ENCODE measurements around the gene TMX3. TPM values are rescaled to one million over a fixed set of nuclear protein-coding genes. Genes with fewer than 3 reads are reported as not detected.

The TMX3 gene
- total RNA-seq, 6 experiments from 2014 or later = 10.1 to 21.6 (median 19.6) TPM

- 57% methylated on average over 2 of the region's 2 CpGs for WGBS (ENCODE audit: insufficient coverage, low coverage, low lambda C conversion rate, missing lambda C conversion rate)
- intact Hi-C loops (cut with DNase I) = no loop called here
- peak in 1 of 4 donors; percentile 19 for ATAC-seq
Observed at GRCh38 chr18:68676913-68677312, 38.0 kb downstream of the TMX3 start.

GRCh38 chr18:68667121-68667520 is 47.8 kb downstream of the TMX3 start:
- no peak for TF ChIP-seq POLR2A (IDR thresholded peaks at IDR 0.05)
- TF ChIP-seq, protein P1, sequence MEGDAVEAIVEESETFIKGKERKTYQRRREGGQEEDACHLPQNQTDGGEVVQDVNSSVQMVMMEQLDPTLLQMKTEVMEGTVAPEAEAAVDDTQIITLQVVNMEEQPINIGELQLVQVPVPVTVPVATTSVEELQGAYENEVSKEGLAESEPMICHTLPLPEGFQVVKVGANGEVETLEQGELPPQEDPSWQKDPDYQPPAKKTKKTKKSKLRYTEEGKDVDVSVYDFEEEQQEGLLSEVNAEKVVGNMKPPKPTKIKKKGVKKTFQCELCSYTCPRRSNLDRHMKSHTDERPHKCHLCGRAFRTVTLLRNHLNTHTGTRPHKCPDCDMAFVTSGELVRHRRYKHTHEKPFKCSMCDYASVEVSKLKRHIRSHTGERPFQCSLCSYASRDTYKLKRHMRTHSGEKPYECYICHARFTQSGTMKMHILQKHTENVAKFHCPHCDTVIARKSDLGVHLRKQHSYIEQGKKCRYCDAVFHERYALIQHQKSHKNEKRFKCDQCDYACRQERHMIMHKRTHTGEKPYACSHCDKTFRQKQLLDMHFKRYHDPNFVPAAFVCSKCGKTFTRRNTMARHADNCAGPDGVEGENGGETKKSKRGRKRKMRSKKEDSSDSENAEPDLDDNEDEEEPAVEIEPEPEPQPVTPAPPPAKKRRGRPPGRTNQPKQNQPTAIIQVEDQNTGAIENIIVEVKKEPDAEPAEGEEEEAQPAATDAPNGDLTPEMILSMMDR (IDR thresholded peaks at IDR 0.05) = no peak
- DNase-seq (no peak), ATAC-seq (no peak)
- no peaks in the 10 kb centered on the region for H3K36me3 ChIP-seq
- H3K27ac ChIP-seq = no peak overlapping the region
- H3K4me3 ChIP-seq = no peak overlapping the region
- H3K4me1 ChIP-seq = no peaks in the 10 kb centered on the region
- WGBS (ENCODE audit: insufficient coverage, low coverage, low lambda C conversion rate, missing lambda C conversion rate) = 64% methylated on average over 5 of the region's 5 CpGs
- intact Hi-C loops (cut with DNase I) = loop anchor here in 1 of 2 donors (10.0 kb wide), 1 partner anchor 1452 kb away; no protein-coding TSS in a partner anchor
- no peaks in the 10 kb centered on the region for H3K27me3 ChIP-seq
- no peaks in the 10 kb centered on the region for H3K9me3 ChIP-seq

More at GRCh38 chr18:68676913-68677312, 38.0 kb downstream of the TMX3 start:
- TF ChIP-seq, protein P1 (IDR thresholded peaks at IDR 0.05) = no peak
- TF ChIP-seq POLR2A (IDR thresholded peaks at IDR 0.05) = no peak
- no peak for DNase-seq
- Histone ChIP-seq H3K27me3 (no peaks in the 10 kb centered on the region), H3K4me3 (no peak overlapping the region), H3K9me3 (no peaks in the 10 kb centered on the region), H3K4me1 (peaks cover 0 to 7% (median 0%) of the 10 kb centered on the region in 4 donors), H3K36me3 (peaks cover 0 to 17% (median 5%) of the 10 kb centered on the region in 4 donors), H3K27ac (no peak overlapping the region)

DNA sequence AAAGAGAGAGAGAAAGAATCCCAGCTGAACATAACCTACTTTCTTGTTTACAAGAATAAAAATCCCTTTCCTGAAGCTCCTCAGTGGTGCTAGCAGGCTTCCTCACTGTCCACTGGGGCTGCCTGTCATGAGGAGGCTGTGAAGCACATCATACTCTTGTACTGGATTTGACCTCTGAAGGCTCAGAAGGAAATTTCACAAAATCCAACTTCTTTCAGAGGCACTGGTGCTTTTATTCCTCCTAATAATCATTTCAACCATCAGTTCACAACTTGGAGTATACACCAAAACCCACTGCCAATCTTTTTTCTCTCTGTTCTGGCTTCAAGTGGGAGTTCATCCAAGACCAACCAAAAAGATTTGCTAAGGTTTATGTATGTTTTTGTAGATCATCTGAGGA is 48.5 kb downstream of the TMX3 start:
- ATAC-seq = no peak
- Histone ChIP-seq H3K27me3 (no peaks in the 10 kb centered on the region), H3K4me3 (no peak overlapping the region), H3K9me3 (no peaks in the 10 kb centered on the region), H3K27ac (no peak overlapping the region), H3K36me3 (no peaks in the 10 kb centered on the region), H3K4me1 (no peaks in the 10 kb centered on the region)
- DNase-seq = no peak
- TF ChIP-seq POLR2A (IDR thresholded peaks at IDR 0.05) = no peak
- TF ChIP-seq, protein P1 (IDR thresholded peaks at IDR 0.05) = no peak
- intact Hi-C loops (cut with DNase I) = loop anchor here in 1 of 2 donors (10.0 kb wide), 1 partner anchor 1452 kb away; no protein-coding TSS in a partner anchor

DNA sequence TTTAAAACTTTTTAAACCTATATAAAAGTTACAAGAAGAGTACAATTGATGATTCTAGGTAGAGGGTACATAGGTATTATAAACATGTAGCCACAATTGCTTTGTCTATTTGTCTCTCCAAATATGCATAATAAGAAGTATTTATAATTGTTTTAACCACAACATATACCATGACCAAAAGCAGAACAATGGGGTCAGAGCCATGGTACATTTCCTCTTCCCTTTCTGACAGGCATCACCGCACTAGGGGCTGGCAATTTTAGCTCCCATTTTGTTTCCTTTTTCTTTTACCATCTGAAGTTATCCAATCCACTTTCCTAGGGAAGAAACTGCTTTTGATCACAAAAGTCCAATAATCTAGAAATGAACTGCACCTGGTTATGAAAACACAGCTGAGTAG is 49.3 kb downstream of the TMX3 start:
- DNase-seq = no peak
- H3K4me3 ChIP-seq = no peak overlapping the region
- intact Hi-C loops (cut with DNase I) = loop anchor here in 1 of 2 donors (10.0 kb wide), 1 partner anchor 1451 kb away; no protein-coding TSS in a partner anchor
- H3K9me3 ChIP-seq = no peaks in the 10 kb centered on the region
- H3K27me3 ChIP-seq = no peaks in the 10 kb centered on the region
- no peaks in the 10 kb centered on the region for H3K36me3 ChIP-seq
- no peak for TF ChIP-seq POLR2A (IDR thresholded peaks at IDR 0.05)
- TF ChIP-seq, protein P1 (IDR thresholded peaks at IDR 0.05) = no peak
- no peak for ATAC-seq
- H3K4me1 ChIP-seq = no peaks in the 10 kb centered on the region
- no peak overlapping the region for H3K27ac ChIP-seq
- 64% methylated on average over 1 of the region's 1 CpG for WGBS (ENCODE audit: insufficient coverage, low coverage, low lambda C conversion rate, missing lambda C conversion rate)

GRCh38 chr18:68662754-68663153 is 52.2 kb downstream of the TMX3 start:
- Histone ChIP-seq H3K27ac (no peak overlapping the region), H3K36me3 (no peaks in the 10 kb centered on the region), H3K9me3 (no peaks in the 10 kb centered on the region), H3K4me1 (no peaks in the 10 kb centered on the region), H3K27me3 (no peaks in the 10 kb centered on the region), H3K4me3 (no peak overlapping the region)
- intact Hi-C loops (cut with DNase I) = loop anchor here in 1 of 2 donors (10.0 kb wide), 1 partner anchor 1448 kb away; no protein-coding TSS in a partner anchor
- DNase-seq (no peak), ATAC-seq (no peak)
- TF ChIP-seq, protein P1 (IDR thresholded peaks at IDR 0.05) = peak in 1 of 4 donors; percentile 4
- TF ChIP-seq POLR2A (IDR thresholded peaks at IDR 0.05) = no peak
- WGBS (ENCODE audit: insufficient coverage, low coverage, low lambda C conversion rate, missing lambda C conversion rate) = 62% methylated on average over 4 of the region's 4 CpGs
